Renal pelvis (tissue), 4 donors: Measurements from ENCODE around the gene CABCOCO1. TPM values are rescaled to one million over a fixed set of nuclear protein-coding genes. Genes with fewer than 3 reads are reported as not detected.

ENCODE experiments used
- DNase-seq: peaks from one replicate; pipeline ENCODE4 v3.0.0-alpha.2; 2013
- polyA plus RNA-seq, 3 donors: library from polyadenylated mRNA; unstranded; fragments of 120-200 nt; gene quantifications; one replicate each; pipeline ENCODE4 v1.2.1, GENCODE V29; 2013; ENCODE audit not compliant: insufficient read length in 3 of 3

CABCOCO1 gene
- polyA plus RNA-seq, 3 donors, result 1.9 to 3.4 (median 2.2) TPM

GRCh38 chr10:61784354-61785133, 121.8 kb downstream of the CABCOCO1 start:
- DNase-seq, result no peak

GRCh38 chr10:61785473-61786105, 122.9 kb downstream of the CABCOCO1 start:
- no peak for DNase-seq

GRCh38 chr10:61786728-61787127, 124.0 kb downstream of the CABCOCO1 start:
- DNase-seq, result no peak

GRCh38 chr10:61787170-61787569, 124.4 kb downstream of the CABCOCO1 start:
- no peak for DNase-seq

GRCh38 chr10:61789031-61789430, 126.3 kb downstream of the CABCOCO1 start:
- no peak for DNase-seq

GRCh38 chr10:61791216-61791615, 128.5 kb downstream of the CABCOCO1 start:
- no peak for DNase-seq

- DNase-seq, result no peak
Observed at GRCh38 chr10:61792097-61792716, 129.5 kb downstream of the CABCOCO1 start.

GRCh38 chr10:61792921-61793320, 130.2 kb downstream of the CABCOCO1 start:
- DNase-seq, result no peak

- DNase-seq, result peak; percentile 34
Observed at GRCh38 chr10:61793760-61794703, 131.3 kb downstream of the CABCOCO1 start.

- DNase-seq, result no peak
Observed at GRCh38 chr10:61795147-61795546, 132.4 kb downstream of the CABCOCO1 start.

- no peak for DNase-seq
Observed at GRCh38 chr10:61795551-61795950, 132.8 kb downstream of the CABCOCO1 start.

GRCh38 chr10:61796785-61797184, 134.1 kb downstream of the CABCOCO1 start:
- DNase-seq, result no peak

GRCh38 chr10:61797304-61798153, 134.8 kb downstream of the CABCOCO1 start:
- DNase-seq, result no peak

GRCh38 chr10:61798713-61799112, 136.0 kb downstream of the CABCOCO1 start:
- no peak for DNase-seq

- DNase-seq, result no peak
Observed at GRCh38 chr10:61801484-61801883, 138.8 kb downstream of the CABCOCO1 start.

- DNase-seq, result no peak
Observed at GRCh38 chr10:61803269-61803668, 140.5 kb downstream of the CABCOCO1 start.

GRCh38 chr10:61804414-61804813, 141.7 kb downstream of the CABCOCO1 start:
- no peak for DNase-seq

- DNase-seq, result no peak
Observed at GRCh38 chr10:61805091-61805490, 142.4 kb downstream of the CABCOCO1 start.

GRCh38 chr10:61810263-61810662, 147.5 kb downstream of the CABCOCO1 start:
- no peak for DNase-seq

- no peak for DNase-seq
Observed at GRCh38 chr10:61812052-61812721, 149.5 kb downstream of the CABCOCO1 start.
